Vagina (tissue), 2 donors: Measurements from ENCODE around the gene WDR11.

ENCODE experiments used
- CTCF ChIP-seq, 3 experiments: fragments of 450-650 bp in 2 of 3; fragments of 200-600 bp in 1 of 3; sonication (generic) in 1 of 3; IDR thresholded peaks; one replicate each; pipeline ENCODE4 v1.5.1; 2017 to 2019; ENCODE audit warnings: antibody characterized with exemption in 3 of 3, mild to moderate bottlenecking in 2 of 3, moderate library complexity in 2 of 3
- POLR2A ChIP-seq, 2 donors: fragments of 450-650 bp; IDR thresholded peaks; one replicate each; pipeline ENCODE4 v1.6.1; 2017; ENCODE audit warnings: antibody characterized with exemption in 2 of 2, mild to moderate bottlenecking in 2 of 2, moderate library complexity in 2 of 2
- POLR2AphosphoS5 ChIP-seq, 2 donors: sonication (generic); formaldehyde crosslinking; IDR thresholded peaks; one replicate each; pipeline ENCODE4 v1.9.0; 2017; ENCODE audit warnings: antibody characterized with exemption in 2 of 2, mild to moderate bottlenecking in 2 of 2, low read depth in 1 of 2; ENCODE audit not compliant: insufficient read depth in 1 of 2

DNA sequence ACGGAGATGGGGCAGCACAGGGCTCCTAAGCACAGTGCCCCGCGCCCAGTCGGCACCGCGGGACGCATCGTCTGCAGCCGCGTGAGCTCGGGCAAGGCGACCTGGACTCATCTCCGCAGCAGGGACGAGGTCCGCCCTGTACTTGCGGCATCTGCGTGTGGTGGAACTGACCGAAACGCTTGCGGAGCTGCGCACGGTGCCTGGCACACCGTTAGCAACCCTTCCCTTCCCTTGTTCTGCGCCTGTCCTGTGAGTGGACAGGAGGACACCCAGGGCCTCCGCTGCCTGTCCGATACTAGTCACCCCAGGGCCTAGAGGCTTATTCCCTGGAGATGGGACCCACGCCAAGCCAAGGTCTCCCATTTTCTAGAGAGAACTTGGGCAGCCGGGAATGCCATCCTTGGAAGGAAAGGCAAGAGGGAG lies 98.5 kb downstream of the WDR11 start:
- TF ChIP-seq CTCF (IDR thresholded peaks at IDR 0.05), result no peak
- TF ChIP-seq POLR2AphosphoS5 (IDR thresholded peaks at IDR 0.05; ENCODE audit: insufficient read depth in 1 of 2, low read depth in 1 of 2), result no peak
- no peak for TF ChIP-seq POLR2A (IDR thresholded peaks at IDR 0.05)
